Lower leg skin (tissue), 3 donors: Measurements from ENCODE around the gene QRICH1.

ENCODE experiments used
- POLR2A ChIP-seq, 2 donors: fragments of 450-650 bp; IDR thresholded peaks; one replicate each; pipeline ENCODE4 v1.6.1; 2016 to 2017; ENCODE audit warnings: antibody characterized with exemption in 2 of 2, mild to moderate bottlenecking in 1 of 2, moderate library complexity in 1 of 2
- TF ChIP-seq, protein P1 (sequence below), 3 donors: fragments of 450-650 bp; IDR thresholded peaks; one replicate each; pipeline ENCODE4 v1.5.1; 2016; ENCODE audit warnings: antibody characterized with exemption in 3 of 3, mild to moderate bottlenecking in 3 of 3, moderate library complexity in 2 of 3

GRCh38 chr3:48996640-48997039, 97.2 kb downstream of the QRICH1 start:
- TF ChIP-seq, protein P1, sequence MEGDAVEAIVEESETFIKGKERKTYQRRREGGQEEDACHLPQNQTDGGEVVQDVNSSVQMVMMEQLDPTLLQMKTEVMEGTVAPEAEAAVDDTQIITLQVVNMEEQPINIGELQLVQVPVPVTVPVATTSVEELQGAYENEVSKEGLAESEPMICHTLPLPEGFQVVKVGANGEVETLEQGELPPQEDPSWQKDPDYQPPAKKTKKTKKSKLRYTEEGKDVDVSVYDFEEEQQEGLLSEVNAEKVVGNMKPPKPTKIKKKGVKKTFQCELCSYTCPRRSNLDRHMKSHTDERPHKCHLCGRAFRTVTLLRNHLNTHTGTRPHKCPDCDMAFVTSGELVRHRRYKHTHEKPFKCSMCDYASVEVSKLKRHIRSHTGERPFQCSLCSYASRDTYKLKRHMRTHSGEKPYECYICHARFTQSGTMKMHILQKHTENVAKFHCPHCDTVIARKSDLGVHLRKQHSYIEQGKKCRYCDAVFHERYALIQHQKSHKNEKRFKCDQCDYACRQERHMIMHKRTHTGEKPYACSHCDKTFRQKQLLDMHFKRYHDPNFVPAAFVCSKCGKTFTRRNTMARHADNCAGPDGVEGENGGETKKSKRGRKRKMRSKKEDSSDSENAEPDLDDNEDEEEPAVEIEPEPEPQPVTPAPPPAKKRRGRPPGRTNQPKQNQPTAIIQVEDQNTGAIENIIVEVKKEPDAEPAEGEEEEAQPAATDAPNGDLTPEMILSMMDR (IDR thresholded peaks at IDR 0.05), result no peak
- no peak for TF ChIP-seq POLR2A (IDR thresholded peaks at IDR 0.05)
